Spleen (tissue), 11 donors: ENCODE results near the gene CRACDL. TPM values are rescaled to one million over a fixed set of nuclear protein-coding genes. Genes with fewer than 3 reads are reported as not detected.

Source experiments
- DNase-seq: peaks from one replicate; pipeline ENCODE4 v3.0.0-alpha.2; 2020
- H3K27ac ChIP-seq, 8 donors: fragments of 200-600 bp; sonication (generic) in 7 of 8; 1 replicate in 4 of 8; 2 replicates in 4 of 8; pipeline versions ENCODE4 v1.5.0 to v1.8.0; 2016 to 2021; ENCODE audit warnings: inconsistent platforms in 4 of 8, mild to moderate bottlenecking in 4 of 8, moderate library complexity in 1 of 8
- H3K27me3 ChIP-seq, 7 donors: fragments of 200-600 bp; sonication (generic) in 6 of 7; replicated peaks in 1 of 7; 1 replicate in 4 of 7; 2 replicates in 3 of 7; pipeline versions ENCODE4 v1.5.0 to v1.8.0; 2016 to 2021; ENCODE audit warnings: inconsistent platforms in 3 of 7, mild to moderate bottlenecking in 1 of 7
- H3K36me3 ChIP-seq, 6 donors: fragments of 200-600 bp; sonication (generic) in 5 of 6; 1 replicate in 4 of 6; 2 replicates in 2 of 6; pipeline versions ENCODE4 v1.5.0 to v1.8.0; 2016 to 2021; ENCODE audit warnings: inconsistent platforms in 2 of 6
- H3K4me1 ChIP-seq, 6 donors: fragments of 200-600 bp; sonication (generic) in 5 of 6; 1 replicate in 3 of 6; 2 replicates in 3 of 6; pipeline versions ENCODE4 v1.5.0 to v1.8.0; 2016 to 2021; ENCODE audit warnings: inconsistent platforms in 3 of 6
- H3K4me3 ChIP-seq, 8 donors: fragments of 200-600 bp; sonication (generic) in 7 of 8; 1 replicate in 4 of 8; 2 replicates in 4 of 8; pipeline versions ENCODE4 v1.5.0 to v1.8.0; 2016 to 2021; ENCODE audit warnings: inconsistent platforms in 4 of 8, mild to moderate bottlenecking in 4 of 8, moderate library complexity in 2 of 8
- H3K9me3 ChIP-seq, 8 donors: fragments of 200-600 bp; sonication (generic) in 7 of 8; 1 replicate in 4 of 8; 2 replicates in 4 of 8; pipeline versions ENCODE4 v1.5.0 to v1.8.0; 2016 to 2021; ENCODE audit warnings: inconsistent platforms in 4 of 8
- POLR2A ChIP-seq, 3 donors: fragments of 450-650 bp; IDR thresholded peaks; one replicate each; pipeline ENCODE4 v1.5.1; 2017; ENCODE audit warnings: antibody characterized with exemption in 3 of 3, mild to moderate bottlenecking in 1 of 3
- POLR2AphosphoS5 ChIP-seq, 3 donors: sonication (generic); formaldehyde crosslinking; IDR thresholded peaks; one replicate each; pipeline ENCODE4 v1.5.1; 2017; ENCODE audit warnings: antibody characterized with exemption in 3 of 3
- WGBS, 5 donors: extraction: QIAGEN DNeasy Blood & Tissue Kit in 3 of 5; methylation state at CpG; one replicate each; pipeline versions ENCODE4 v1.1.5 to v1.1.7; 2013 to 2018; 5-methylcytosine and 5-hydroxymethylcytosine counted together
- intact Hi-C: fragments of 100-400 bp; cut with DNase I; formaldehyde crosslinking; loops from one replicate; pipeline ENCODE4 v1.15.0; 2023; ENCODE audit warnings: low total_unique reads
- polyA plus RNA-seq, 3 donors: library from polyadenylated mRNA; stranded (reverse); fragments of 200-250 nt; gene quantifications; one replicate each; pipeline ENCODE4 v1.2.1, GENCODE V29; 2013
- total RNA-seq, 7 donors: library from RNA; depleted of rRNA in 3 of 7; stranded (reverse); fragments of >200 nt in 3 of 7; fragmentation: NEBNext Ultra II Directional in 4 of 7; extraction: Animal tissue kit (Norgen Biotek cat#: 25700) in 4 of 7; gene quantifications; one replicate each; pipeline versions ENCODE4 v1.1.0 to v1.2.1, GENCODE V29; 2016 to 2021
- TF ChIP-seq, protein P1 (sequence below), 11 experiments: fragments of 200-600 bp in 7 of 11; fragments of 450-650 bp in 4 of 11; sonication (generic) in 4 of 11; IDR thresholded peaks in 8 of 11; conservative IDR thresholded peaks in 3 of 11; 1 replicate in 7 of 11; 2 replicates in 4 of 11; pipeline versions ENCODE4 v1.4.0 to v1.8.0; 2016 to 2021; ENCODE audit warnings: antibody characterized with exemption in 11 of 11, inconsistent platforms in 4 of 11, mild to moderate bottlenecking in 1 of 11
- donor health status: healthy with polysubstance abuse.
- donor health status: DM: no; HTN: no; CAD: no; lungs with moderate emphysema.
- donor health status: DM: no; HTN: no; CAD: no.
- donor health status: Bipolar disorder and iron deficiency.
- donor health status: healthy.
- donor health status: DM: no; HTN: no; CAD: no.
- donor health status: DM: yes; HTN: yes; CAD: no.

CRACDL gene
- total and polyA plus RNA-seq, 10 donors = 0.52 to 5.1 (median 1.4) TPM

DNA sequence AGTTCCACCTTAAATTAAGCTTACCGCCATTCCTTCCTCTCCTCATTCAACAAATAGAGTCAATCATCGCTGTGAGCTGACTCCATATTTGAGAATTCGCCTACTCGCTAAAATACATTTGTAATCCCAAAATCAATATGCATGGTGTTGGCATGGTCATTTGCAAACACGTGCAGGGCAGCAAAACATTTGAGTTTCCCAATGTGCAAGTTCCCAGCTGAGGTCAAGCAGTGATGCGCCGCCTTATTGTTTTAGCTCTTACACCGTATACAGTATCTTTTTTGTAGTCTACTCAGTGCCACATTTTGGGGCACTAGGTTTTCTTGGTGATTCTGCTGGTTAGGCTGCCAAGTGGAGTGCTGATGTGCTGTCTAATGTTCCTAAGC is 131.8 kb downstream of the CRACDL start:
- WGBS, 5 donors = 89 to 97% (median 94%) methylated on average over 8 of the region's 8 CpGs
- H3K4me1 ChIP-seq = peaks cover 0 to 44% (median 21%) of the 10 kb centered on the region in 6 donors
- H3K36me3 ChIP-seq = no peaks in the 10 kb centered on the region
- no peak for DNase-seq
- intact Hi-C loops = no loop called here
- H3K27ac ChIP-seq = peak overlapping the region in 1 of 8 donors; percentile 77
- no peak for TF ChIP-seq POLR2A (IDR thresholded peaks at IDR 0.05)
- TF ChIP-seq, protein P1, sequence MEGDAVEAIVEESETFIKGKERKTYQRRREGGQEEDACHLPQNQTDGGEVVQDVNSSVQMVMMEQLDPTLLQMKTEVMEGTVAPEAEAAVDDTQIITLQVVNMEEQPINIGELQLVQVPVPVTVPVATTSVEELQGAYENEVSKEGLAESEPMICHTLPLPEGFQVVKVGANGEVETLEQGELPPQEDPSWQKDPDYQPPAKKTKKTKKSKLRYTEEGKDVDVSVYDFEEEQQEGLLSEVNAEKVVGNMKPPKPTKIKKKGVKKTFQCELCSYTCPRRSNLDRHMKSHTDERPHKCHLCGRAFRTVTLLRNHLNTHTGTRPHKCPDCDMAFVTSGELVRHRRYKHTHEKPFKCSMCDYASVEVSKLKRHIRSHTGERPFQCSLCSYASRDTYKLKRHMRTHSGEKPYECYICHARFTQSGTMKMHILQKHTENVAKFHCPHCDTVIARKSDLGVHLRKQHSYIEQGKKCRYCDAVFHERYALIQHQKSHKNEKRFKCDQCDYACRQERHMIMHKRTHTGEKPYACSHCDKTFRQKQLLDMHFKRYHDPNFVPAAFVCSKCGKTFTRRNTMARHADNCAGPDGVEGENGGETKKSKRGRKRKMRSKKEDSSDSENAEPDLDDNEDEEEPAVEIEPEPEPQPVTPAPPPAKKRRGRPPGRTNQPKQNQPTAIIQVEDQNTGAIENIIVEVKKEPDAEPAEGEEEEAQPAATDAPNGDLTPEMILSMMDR (IDR thresholded peaks at IDR 0.05 in 8 of 11, conservative IDR thresholded peaks at IDR 0.05 in 3 of 11) = no peak
- no peak for TF ChIP-seq POLR2AphosphoS5 (IDR thresholded peaks at IDR 0.05)
- no peaks in the 10 kb centered on the region for H3K27me3 ChIP-seq
- H3K4me3 ChIP-seq = no peak overlapping the region
- H3K9me3 ChIP-seq = no peaks in the 10 kb centered on the region

GRCh38 chr2:98803405-98804264 is 132.4 kb downstream of the CRACDL start:
- no peaks in the 10 kb centered on the region for H3K27me3 ChIP-seq
- no peak for TF ChIP-seq POLR2A (IDR thresholded peaks at IDR 0.05)
- TF ChIP-seq, protein P1 (IDR thresholded peaks at IDR 0.05 in 8 of 11, conservative IDR thresholded peaks at IDR 0.05 in 3 of 11) = no peak
- TF ChIP-seq POLR2AphosphoS5 (IDR thresholded peaks at IDR 0.05) = no peak
- H3K9me3 ChIP-seq = no peaks in the 10 kb centered on the region
- WGBS, 5 donors = 90 to 95% (median 94%) methylated on average over 10 of the region's 10 CpGs
- H3K36me3 ChIP-seq = no peaks in the 10 kb centered on the region
- intact Hi-C loops = no loop called here
- no peak for DNase-seq
- H3K27ac ChIP-seq = no peak overlapping the region
- H3K4me3 ChIP-seq = no peak overlapping the region
- peaks cover 0 to 38% (median 21%) of the 10 kb centered on the region in 6 donors for H3K4me1 ChIP-seq

- Histone ChIP-seq H3K36me3 (no peaks in the 10 kb centered on the region), H3K9me3 (no peaks in the 10 kb centered on the region), H3K27me3 (no peaks in the 10 kb centered on the region), H3K27ac (no peak overlapping the region), H3K4me1 (peaks cover 0 to 35% (median 21%) of the 10 kb centered on the region in 6 donors), H3K4me3 (no peak overlapping the region)
- 88 to 95% (median 92%) methylated on average over 8 of the region's 8 CpGs for WGBS, 5 donors
- intact Hi-C loops = no loop called here
- TF ChIP-seq POLR2A (IDR thresholded peaks at IDR 0.05) (no peak), POLR2AphosphoS5 (IDR thresholded peaks at IDR 0.05) (no peak)
- TF ChIP-seq, protein P1 (IDR thresholded peaks at IDR 0.05 in 8 of 11, conservative IDR thresholded peaks at IDR 0.05 in 3 of 11) = no peak
- DNase-seq = no peak
Observed at GRCh38 chr2:98802344-98802743, 133.7 kb downstream of the CRACDL start.

DNA sequence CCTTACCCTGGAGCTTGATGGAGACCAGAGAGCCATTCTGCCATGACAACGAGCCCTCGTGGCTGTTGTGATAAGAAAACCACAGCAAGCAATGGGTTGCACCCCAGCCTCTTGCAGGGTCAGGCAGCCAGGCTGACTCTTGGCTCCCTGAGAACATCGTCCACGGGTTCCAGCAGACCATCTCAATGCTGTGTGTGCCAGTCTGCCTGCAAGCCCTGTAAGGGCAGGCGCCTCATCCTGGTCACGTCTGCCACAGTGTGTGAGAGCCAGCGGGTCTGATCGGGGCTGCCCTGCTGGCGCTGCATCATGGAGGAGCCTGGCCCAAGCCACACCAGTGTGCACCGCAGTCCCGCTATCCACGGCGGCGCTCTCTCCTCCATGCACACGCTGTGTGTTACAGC is 134.1 kb downstream of the CRACDL start:
- Histone ChIP-seq H3K4me3 (no peak overlapping the region), H3K27me3 (no peaks in the 10 kb centered on the region), H3K9me3 (no peaks in the 10 kb centered on the region), H3K36me3 (no peaks in the 10 kb centered on the region), H3K4me1 (peaks cover 0 to 30% (median 20%) of the 10 kb centered on the region in 6 donors), H3K27ac (no peak overlapping the region)
- WGBS, 5 donors = 89 to 94% (median 93%) methylated on average over 10 to 15 of the region's 15 CpGs
- no peak for DNase-seq
- intact Hi-C loops = no loop called here
- TF ChIP-seq POLR2A (IDR thresholded peaks at IDR 0.05) (no peak), POLR2AphosphoS5 (IDR thresholded peaks at IDR 0.05) (no peak)
- TF ChIP-seq, protein P1 (IDR thresholded peaks at IDR 0.05 in 8 of 11, conservative IDR thresholded peaks at IDR 0.05 in 3 of 11) = no peak
